VCaP (cell line): ENCODE results near the gene NTN1.
"Not testable (repeated sequence)": the region's sequence is repeated elsewhere in the genome, so short reads cannot be mapped to it uniquely, and the experiment has no call there.

Experiments
- H3K27ac ChIP-seq: fragments of 450-650 bp; 2 replicates; pipeline ENCODE4 v1.5.1; 2017
- CTCF ChIP-seq: fragments of 450-650 bp; conservative IDR thresholded peaks from 2 replicates; pipeline ENCODE4 v1.5.1; 2017; ENCODE audit warnings: mild to moderate bottlenecking, moderate library complexity

Gene NTN1

GRCh38 chr17:9256361-9256750 is 235.0 kb downstream of the NTN1 start:
- no peak for TF ChIP-seq CTCF
- H3K27ac ChIP-seq = no peak overlapping the region

- no peak for TF ChIP-seq CTCF
- no peak overlapping the region for H3K27ac ChIP-seq
Observed at GRCh38 chr17:9256751-9257629, 235.7 kb downstream of the NTN1 start.

GRCh38 chr17:9257630-9257965 is 236.3 kb downstream of the NTN1 start:
- not testable (repeated sequence) for H3K27ac ChIP-seq

- TF ChIP-seq CTCF = no peak
- no peak overlapping the region for H3K27ac ChIP-seq
Observed at GRCh38 chr17:9258115-9259015, 237.1 kb downstream of the NTN1 start.

- H3K27ac ChIP-seq = no peak overlapping the region
- no peak for TF ChIP-seq CTCF
Observed at GRCh38 chr17:9259419-9259818, 238.1 kb downstream of the NTN1 start.

- no peak overlapping the region for H3K27ac ChIP-seq
- TF ChIP-seq CTCF = no peak
Observed at GRCh38 chr17:9261081-9262012, 240.0 kb downstream of the NTN1 start.

- H3K27ac ChIP-seq = no peak overlapping the region
- TF ChIP-seq CTCF = no peak
Observed at GRCh38 chr17:9266031-9266680, 244.8 kb downstream of the NTN1 start.
